ENCODE results near the gene ERC2.

The ERC2 gene

GRCh38 chr3:56197259-56197965, 270.9 kb downstream of the ERC2 start:
- H3K4me3 ChIP-seq (ENCODE audit: low read depth, low read length) = no peak overlapping the region
- no peak for TF ChIP-seq CTCF (IDR thresholded peaks at IDR 0.05; ENCODE audit: low read depth, low read length)

GRCh38 chr3:56196700-56197099, 271.6 kb downstream of the ERC2 start:
- H3K4me3 ChIP-seq (ENCODE audit: low read depth, low read length) = no peak overlapping the region
- TF ChIP-seq CTCF (IDR thresholded peaks at IDR 0.05; ENCODE audit: low read depth, low read length) = no peak

GRCh38 chr3:56193519-56193918, 274.7 kb downstream of the ERC2 start:
- no peak overlapping the region for H3K4me3 ChIP-seq (ENCODE audit: low read depth, low read length)
- TF ChIP-seq CTCF (IDR thresholded peaks at IDR 0.05; ENCODE audit: low read depth, low read length) = no peak

GRCh38 chr3:56192001-56192400, 276.3 kb downstream of the ERC2 start:
- no peak for TF ChIP-seq CTCF (IDR thresholded peaks at IDR 0.05; ENCODE audit: low read depth, low read length)
- no peak overlapping the region for H3K4me3 ChIP-seq (ENCODE audit: low read depth, low read length)

GRCh38 chr3:56190771-56191305, 277.4 kb downstream of the ERC2 start:
- no peak for TF ChIP-seq CTCF (IDR thresholded peaks at IDR 0.05; ENCODE audit: low read depth, low read length)
- H3K4me3 ChIP-seq (ENCODE audit: low read depth, low read length) = no peak overlapping the region

- H3K4me3 ChIP-seq (ENCODE audit: low read depth, low read length) = no peak overlapping the region
- TF ChIP-seq CTCF (IDR thresholded peaks at IDR 0.05; ENCODE audit: low read depth, low read length) = no peak
Observed at GRCh38 chr3:56190130-56190529, 278.1 kb downstream of the ERC2 start.

GRCh38 chr3:56189536-56189935, 278.7 kb downstream of the ERC2 start:
- H3K4me3 ChIP-seq (ENCODE audit: low read depth, low read length) = no peak overlapping the region
- TF ChIP-seq CTCF (IDR thresholded peaks at IDR 0.05; ENCODE audit: low read depth, low read length) = no peak

Data from WI38 (cell line).